Measurements from ENCODE around the gene SLC38A1.
"Not testable (repeated sequence)": the region's sequence is repeated elsewhere in the genome, so short reads cannot be mapped to it uniquely, and the experiment has no call there.

Gene SLC38A1

GRCh38 chr12:46268583-46269428 is at the start of gene SLC38A1:
Gene SLC38A1, minus strand, starts transcription at chr12:46269043. Its CDS starts 29,243 bp downstream, at chr12:46239800.
- DNase-seq (ENCODE audit: low read depth, low spot score) = no peak

- no peak for DNase-seq (ENCODE audit: low read depth, low spot score)
These were observed 49.2 kb upstream of the SLC38A1 start for GRCh38 chr12:46318037-46318436.

GRCh38 chr12:46304070-46304469 is 35.2 kb upstream of the SLC38A1 start:
- DNase-seq (ENCODE audit: low read depth, low spot score) = no peak

GRCh38 chr12:46303039-46303666 is 34.3 kb upstream of the SLC38A1 start:
- DNase-seq (ENCODE audit: low read depth, low spot score) = no peak

GRCh38 chr12:46300910-46301309 is 32.1 kb upstream of the SLC38A1 start:
- DNase-seq (ENCODE audit: low read depth, low spot score) = peak; percentile 36

- no peak for DNase-seq (ENCODE audit: low read depth, low spot score)
These were observed 31.0 kb upstream of the SLC38A1 start for GRCh38 chr12:46299851-46300250.

GRCh38 chr12:46298261-46298660 is 29.4 kb upstream of the SLC38A1 start:
- no peak for DNase-seq (ENCODE audit: low read depth, low spot score)

GRCh38 chr12:46296822-46297221 is 28.0 kb upstream of the SLC38A1 start:
- DNase-seq (ENCODE audit: low read depth, low spot score) = no peak

GRCh38 chr12:46292754-46293402 is 24.0 kb upstream of the SLC38A1 start:
- DNase-seq (ENCODE audit: low read depth, low spot score) = no peak

GRCh38 chr12:46291953-46292352 is 23.1 kb upstream of the SLC38A1 start:
- DNase-seq (ENCODE audit: low read depth, low spot score) = not testable (repeated sequence)

GRCh38 chr12:46285177-46285576 is 16.3 kb upstream of the SLC38A1 start:
- not testable (repeated sequence) for DNase-seq (ENCODE audit: low read depth, low spot score)

- DNase-seq (ENCODE audit: low read depth, low spot score) = no peak
These were observed 14.0 kb upstream of the SLC38A1 start for GRCh38 chr12:46282829-46283228.

GRCh38 chr12:46276756-46277155 is 7.9 kb upstream of the SLC38A1 start:
- DNase-seq (ENCODE audit: low read depth, low spot score) = no peak

- no peak for DNase-seq (ENCODE audit: low read depth, low spot score)
These were observed 3.0 kb upstream of the SLC38A1 start for GRCh38 chr12:46271863-46272262.

GRCh38 chr12:46269429-46270241 is 792 bp upstream of the SLC38A1 start:
- no peak for DNase-seq (ENCODE audit: low read depth, low spot score)

GRCh38 chr12:46267825-46268582 is 839 bp downstream of the SLC38A1 start:
- no peak for DNase-seq (ENCODE audit: low read depth, low spot score)

- no peak for DNase-seq (ENCODE audit: low read depth, low spot score)
These were observed 1.3 kb downstream of the SLC38A1 start for GRCh38 chr12:46267575-46267824.

GRCh38 chr12:46266869-46267574 is 1.8 kb downstream of the SLC38A1 start:
- DNase-seq (ENCODE audit: low read depth, low spot score) = no peak

- DNase-seq (ENCODE audit: low read depth, low spot score) = no peak
These were observed 2.5 kb downstream of the SLC38A1 start for GRCh38 chr12:46266382-46266791.

- no peak for DNase-seq (ENCODE audit: low read depth, low spot score)
These were observed 3.1 kb downstream of the SLC38A1 start for GRCh38 chr12:46265734-46266133.

GRCh38 chr12:46265102-46265501 is 3.7 kb downstream of the SLC38A1 start:
- no peak for DNase-seq (ENCODE audit: low read depth, low spot score)
